Stimulated activated naive CD4-positive, alpha-beta T cell treated with Interleukin-2 at 50 U/mL for 16 hours (primary cell): Measurements from ENCODE around the gene BEND5.

Experiments
- DNase-seq: peaks from one replicate; lab custom pipeline; 2025; lab: John Stamatoyannopoulos, UW

The BEND5 gene

DNA sequence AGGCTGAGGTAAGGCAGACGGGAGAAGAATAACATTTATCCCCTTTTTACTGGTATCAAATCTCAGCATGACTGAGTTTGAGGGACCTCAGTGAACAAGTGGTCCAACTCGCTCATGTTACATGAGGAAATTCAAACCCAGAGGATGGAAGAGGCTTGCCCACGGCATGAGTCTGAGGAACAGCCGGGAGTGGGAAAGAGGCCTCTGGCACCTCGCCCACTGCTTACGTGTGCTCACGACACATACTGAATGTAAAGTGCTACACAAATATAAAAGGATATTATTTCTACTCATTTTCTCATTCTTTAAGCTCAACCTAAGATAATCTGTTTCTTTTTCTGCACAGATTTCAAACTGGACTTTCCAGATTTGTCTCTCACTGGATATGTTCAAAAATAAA lies 14.7 kb downstream of the BEND5 start:
- no peak for DNase-seq

DNA sequence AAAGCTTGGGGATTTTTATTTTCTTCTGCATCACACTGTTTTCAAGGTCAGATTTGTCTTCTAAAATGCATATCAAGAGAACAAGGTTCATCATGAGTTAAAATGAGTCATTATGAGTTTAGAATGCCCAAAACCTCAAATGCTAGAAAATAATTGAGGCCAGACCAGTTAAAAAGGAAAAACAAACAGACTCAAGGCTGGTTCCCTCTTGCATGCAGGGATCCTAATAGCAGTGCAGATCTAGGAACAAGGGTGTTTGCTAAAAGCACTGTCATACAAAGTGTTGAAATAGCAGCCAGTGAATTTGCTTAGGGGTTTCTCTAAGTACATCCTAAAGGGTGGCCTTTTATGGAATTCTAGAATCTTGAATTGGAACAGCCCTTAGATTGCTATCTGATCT lies 15.3 kb downstream of the BEND5 start:
- DNase-seq = no peak

DNA sequence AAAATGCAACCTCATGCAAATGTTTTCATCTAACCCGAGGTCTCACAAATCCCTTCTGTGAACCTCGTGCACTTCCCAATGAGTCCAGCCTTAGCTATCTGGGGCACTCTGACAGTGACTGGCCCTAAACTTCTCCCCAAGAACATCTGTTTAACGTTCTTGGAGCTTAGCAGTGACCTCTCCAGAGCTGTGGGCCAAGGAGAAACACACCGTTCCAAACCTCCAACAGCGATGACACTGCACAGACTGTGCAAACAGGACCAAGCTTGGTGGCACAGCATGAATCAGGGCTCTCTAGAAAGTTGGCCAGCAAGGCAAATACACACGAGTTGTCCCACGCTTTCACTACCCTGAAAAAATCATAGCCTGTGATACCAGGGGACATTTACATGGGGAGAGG lies 15.8 kb downstream of the BEND5 start:
- no peak for DNase-seq

DNA sequence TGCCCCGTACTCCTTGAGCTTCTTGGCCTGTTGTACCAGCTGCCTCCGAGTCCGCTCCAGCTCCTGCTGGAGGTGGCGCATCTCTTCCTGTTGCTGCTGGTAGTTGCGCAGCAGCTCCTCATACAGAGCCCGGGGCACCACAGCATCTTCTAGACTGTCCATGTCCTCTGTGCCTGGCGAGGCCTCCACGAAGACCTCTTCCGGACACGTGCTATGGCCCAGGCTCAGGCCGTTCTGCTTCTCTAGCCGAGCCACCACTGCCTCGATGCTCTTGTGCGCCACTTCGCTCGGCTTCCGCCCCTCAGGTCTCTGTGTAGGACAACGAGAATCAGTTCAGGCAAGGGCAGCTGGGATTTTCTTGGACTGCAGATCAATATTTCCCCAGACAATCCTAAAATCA lies 17.7 kb downstream of the BEND5 start:
- no peak for DNase-seq

DNA sequence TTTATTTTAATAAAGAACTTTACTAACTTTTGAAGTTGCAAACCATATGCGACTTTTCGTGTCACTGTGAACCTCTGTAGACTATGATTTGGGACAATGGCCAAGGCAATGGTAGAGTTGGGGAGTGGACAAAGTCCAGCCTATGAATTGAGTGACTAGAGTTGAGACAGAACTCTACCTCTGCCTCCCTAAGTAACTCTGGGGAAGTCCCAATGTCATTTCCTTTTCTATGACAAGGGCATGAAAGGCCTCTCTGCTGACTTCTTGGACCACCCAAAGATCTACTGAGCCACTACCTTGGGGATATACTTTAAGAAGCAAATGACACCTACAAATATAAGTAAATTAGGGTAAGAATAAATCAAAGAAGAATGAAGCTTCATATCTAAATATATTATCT lies 19.3 kb downstream of the BEND5 start:
- DNase-seq = no peak

DNA sequence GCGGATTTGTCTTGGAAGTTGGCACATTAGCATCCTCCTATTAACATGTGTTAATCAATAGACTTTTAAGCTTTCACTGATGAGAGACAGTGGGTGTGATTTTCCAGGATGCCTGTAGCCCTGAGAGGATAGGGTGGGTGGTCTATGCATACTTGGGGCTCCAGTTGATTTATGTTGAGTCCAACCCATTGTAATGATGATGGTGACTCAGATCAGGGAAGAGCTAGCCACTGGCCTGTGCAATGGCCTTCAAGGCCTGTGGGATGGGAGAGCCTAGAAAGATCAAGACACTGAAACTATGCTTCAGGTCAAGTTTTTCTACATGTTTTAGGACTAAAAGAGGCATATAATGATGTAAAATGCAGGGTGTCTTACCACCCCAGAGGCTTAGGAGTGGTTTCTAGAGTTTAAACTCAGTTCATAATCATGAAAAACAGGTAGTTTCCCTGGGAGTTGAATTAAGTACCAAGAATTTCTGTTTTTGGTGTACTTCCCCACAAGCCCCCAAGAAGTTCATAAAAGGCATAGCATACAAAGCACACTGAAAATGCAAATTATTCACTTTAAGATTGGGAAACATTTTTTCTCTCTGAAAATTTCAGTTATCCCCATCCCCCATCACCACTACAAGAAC lies 19.9 kb downstream of the BEND5 start:
- no peak for DNase-seq

DNA sequence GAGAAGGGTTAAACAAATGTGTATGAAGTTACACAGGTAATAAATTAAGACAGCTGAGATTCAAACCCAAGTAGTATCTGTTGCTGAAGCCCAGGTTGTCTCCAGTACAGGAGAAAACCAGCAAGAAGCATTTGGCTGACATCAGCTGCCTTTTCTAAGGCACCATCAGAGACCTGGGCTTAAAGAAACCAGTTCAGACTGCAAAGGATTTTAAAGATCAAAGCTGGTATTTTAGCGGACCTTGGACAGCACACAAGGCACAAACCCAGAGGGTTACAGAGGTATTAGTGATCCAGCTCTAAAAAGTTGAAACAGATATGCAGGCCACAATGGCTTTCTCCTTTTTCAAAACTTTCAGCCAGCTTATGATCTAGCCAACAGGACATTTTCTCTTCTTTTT lies 23.4 kb downstream of the BEND5 start:
- DNase-seq = no peak

DNA sequence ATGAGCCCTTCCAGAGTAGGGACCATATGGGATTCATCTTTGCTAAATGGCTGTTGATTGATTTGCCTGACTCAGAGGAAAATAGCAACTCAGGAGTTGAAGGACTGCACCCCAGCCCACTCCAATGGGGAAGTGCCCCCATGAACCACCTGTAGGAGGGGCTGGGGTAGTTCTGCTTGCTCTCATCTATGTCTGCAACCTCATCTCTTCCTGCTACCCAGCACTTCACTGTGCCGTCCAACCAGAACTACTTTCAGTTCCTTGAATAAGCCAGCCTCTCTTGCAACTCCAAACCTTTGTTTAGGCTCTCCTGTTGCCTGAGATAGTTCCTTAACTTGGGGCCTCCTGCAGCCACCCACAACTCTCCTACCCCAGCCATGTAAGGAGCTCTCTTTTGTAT lies 26.6 kb downstream of the BEND5 start:
- DNase-seq = no peak

DNA sequence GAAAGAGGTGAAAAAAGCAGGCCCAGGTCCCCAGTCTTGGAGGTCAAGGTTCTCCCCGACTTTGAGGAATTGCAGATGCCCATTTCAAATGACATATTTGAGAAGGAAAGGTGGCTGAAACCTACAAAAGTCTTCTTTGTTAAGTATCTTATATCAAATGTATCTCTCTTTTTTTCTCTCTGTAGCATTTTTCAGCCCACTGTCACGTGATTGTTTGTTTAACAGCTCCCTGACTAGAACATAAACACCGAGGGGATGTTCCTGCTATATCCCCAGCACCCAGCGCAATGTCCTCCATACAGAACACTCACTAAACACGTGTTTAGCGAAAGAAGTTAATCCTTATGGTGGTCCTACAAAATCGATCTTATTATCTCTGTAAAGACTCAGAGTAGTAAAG lies 27.6 kb downstream of the BEND5 start:
- DNase-seq = no peak

DNA sequence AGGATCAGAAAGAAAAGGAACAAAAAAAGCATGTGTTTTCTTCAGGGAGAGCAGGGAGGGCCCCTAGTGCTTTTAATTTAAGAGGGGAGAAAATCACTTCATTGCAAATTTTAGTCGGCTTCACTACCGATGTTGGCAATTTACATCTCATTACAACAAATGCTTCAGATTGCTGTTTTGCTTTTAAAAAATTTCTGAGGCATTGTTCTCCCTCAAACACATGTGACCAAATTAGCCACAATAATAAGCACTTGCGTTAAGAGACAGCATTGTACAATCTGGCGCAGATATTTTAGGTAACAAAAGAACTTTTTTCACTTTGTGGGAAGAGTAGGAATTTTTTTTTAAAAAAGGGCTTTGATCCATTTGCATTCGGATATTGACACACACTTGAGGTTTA lies 29.8 kb downstream of the BEND5 start:
- DNase-seq = no peak

DNA sequence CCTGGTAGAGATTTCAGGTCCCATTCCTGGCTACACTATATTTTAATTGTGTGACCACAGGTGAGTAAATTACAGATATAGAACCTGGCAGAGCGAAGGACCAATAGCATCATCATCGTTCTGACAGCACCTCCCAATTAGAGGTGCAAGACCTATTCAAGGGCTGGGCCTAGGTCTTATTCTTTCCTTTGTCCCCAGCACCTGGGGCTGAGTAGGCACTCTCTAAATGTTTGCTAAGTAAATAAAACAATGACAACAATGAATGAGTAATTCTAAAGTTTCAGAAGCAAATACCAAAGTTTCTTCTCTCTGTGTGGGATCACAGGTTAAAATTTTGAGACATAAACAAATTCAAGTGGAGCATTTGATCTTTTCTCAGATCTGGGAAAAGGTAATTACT lies 32.7 kb downstream of the BEND5 start:
- no peak for DNase-seq

DNA sequence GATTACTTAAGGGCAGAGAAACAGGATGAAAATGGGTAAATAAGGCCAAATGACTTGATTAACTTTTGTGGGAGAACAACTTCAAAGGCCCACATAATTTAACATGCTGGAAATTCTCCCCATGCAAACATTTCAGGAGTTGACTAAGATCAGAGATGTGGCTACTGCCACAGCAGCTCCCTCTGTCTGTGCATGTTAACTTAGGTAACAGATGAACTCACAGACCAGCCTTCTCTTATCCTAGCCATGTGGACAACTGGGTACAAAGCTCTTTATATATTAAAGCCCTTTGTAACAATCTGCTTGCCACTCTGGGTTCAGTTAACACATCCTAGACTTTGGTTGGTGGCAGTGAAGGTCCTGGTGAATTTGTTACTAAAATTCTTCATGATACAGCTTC lies 33.2 kb downstream of the BEND5 start:
- DNase-seq = no peak

DNA sequence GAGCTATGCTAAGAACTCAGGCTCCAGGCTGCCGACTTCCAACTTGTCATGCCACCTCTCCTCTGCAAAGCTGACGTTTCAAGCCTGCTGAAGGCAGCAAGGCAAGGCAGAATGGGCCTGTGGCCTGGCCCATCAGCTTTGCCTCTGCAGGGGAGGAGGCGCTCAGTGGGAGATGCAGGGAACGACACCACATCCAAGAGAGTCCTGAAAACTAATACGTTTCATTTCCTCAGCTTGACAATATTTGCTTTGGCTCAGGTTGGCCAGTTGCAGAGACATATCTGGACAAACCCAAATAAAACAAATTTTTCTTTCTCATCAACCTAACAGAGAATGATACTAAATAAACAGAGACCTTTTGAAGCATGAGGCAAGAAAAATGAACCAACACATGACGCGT lies 35.3 kb downstream of the BEND5 start:
- DNase-seq = no peak

DNA sequence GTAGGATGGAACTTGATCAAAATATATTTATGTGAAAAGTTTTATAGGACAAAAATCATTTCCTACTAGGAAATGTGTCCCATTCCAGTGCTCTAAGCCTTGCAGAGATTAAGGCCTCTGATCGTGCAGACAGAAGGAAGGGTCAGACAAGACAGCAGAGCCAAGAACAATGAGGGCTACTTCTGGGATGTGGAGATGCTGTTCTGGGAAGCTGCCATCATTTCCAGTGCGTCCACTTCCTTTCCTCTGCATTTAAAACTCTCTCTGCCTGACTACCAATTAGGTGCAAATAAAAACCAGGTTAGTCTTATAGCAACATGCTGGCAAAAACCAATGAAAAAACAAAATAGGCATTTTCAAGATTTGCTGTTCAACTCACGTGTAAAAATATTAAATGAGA lies 36.1 kb downstream of the BEND5 start:
- no peak for DNase-seq

DNA sequence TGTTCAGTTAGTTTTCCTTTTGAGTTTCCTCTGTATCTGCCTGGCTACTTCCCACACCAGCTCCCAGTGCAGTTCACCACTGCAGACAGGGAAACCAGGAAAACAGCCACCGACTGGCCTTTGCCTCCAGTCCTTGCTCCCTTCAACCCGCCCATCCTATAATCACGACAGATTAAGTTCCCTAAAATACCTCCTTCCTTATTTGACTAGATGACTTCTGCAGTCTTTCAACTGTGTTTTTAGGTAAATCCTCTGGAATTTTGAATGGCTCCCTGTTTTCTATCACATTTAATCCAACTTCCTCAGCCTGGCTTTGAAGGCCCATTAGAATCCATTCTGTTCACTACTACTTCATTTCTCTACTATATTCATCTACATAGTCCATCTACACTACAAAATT lies 37.6 kb downstream of the BEND5 start:
- no peak for DNase-seq

DNA sequence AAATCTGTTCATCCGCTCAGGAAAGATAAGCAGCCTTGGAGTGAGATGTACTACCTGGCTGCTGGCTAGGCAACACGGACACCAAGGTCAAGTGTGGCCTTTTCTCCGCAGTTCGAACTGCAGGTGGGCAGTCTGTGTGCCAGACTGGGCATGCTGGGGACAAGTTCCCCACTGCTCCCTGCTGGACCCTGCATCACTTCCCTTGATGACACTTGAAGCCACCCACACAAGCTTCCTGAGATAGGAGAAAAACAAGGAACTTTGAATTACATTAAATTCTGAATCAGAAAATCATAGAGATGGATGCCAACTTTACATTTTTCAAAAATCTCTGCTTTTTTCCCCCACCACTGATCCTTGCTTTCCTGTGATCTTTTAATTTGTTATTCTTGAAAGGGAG lies 38.3 kb downstream of the BEND5 start:
- no peak for DNase-seq

DNA sequence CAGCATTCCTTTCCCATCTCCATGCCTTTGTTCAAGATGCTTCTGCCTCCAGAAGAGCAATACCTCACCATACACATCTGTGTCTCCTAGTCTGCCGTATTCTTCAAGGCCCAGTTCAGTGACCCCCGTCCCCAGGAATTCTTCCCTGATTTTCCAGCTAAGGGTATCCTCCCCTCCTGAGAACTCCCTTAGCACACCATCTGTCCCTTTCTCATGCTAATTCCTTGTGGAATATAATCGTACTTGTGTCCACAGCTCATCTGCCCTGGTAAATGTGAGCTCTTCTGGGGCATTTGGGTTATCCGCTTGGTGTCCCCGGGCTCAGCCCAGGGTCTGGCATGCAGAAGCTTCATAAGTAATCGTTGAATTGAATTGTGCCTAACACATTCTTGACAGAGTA lies 40.9 kb downstream of the BEND5 start:
- no peak for DNase-seq

DNA sequence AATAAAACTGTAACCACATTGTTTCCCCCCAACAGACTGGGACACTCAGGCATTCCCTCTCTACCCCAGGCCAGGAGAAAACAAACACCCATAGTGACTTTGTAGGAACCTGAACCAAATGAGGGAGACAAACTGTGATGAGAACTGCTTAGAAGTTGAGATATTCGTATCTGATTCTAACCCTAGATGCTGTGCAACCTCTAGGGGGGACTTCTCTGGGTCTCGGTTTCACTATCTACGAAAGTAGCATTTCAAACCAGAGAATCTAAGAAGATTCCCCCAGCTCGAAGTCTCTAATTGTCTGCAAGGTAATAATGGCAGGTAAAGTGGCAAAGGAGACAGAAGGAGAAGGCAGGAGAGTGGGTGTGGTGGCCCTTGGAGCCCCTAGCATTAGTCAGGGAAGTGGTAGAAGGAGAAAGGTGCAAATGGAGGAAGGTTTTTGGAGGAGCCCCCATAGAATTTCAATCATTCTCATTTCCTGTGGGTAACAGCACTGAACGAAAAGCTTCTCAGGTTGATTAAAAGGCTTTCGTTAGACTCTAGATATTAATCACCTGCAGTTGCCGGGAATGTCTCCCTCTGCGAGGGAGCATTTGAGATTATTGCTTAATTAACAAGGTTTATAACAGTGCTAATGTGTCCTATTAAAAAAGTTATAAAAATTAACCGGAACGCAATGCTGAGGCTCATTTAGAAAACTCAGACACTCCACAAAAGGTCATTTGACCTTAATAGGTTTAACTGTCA lies 46.4 kb downstream of the BEND5 start:
- no peak for DNase-seq

DNA sequence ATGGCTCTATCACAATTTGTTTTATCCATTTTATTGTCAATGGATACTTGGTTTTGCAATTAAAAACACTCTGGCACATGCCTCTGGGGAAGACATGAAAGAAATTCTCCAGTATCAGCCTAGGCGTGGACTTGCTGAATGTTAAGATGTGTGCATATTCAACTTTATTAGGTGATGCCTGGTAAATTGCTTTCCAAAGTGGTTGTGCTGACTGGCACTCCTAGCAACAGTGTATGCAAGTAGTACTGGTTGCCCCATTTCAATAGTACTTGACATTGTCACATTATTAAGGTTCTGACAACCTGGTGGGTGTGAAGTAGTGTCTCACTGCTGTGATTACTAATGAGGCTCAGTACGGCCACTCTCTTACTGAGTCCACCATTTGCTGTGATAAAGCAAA lies 48.1 kb downstream of the BEND5 start:
- no peak for DNase-seq

DNA sequence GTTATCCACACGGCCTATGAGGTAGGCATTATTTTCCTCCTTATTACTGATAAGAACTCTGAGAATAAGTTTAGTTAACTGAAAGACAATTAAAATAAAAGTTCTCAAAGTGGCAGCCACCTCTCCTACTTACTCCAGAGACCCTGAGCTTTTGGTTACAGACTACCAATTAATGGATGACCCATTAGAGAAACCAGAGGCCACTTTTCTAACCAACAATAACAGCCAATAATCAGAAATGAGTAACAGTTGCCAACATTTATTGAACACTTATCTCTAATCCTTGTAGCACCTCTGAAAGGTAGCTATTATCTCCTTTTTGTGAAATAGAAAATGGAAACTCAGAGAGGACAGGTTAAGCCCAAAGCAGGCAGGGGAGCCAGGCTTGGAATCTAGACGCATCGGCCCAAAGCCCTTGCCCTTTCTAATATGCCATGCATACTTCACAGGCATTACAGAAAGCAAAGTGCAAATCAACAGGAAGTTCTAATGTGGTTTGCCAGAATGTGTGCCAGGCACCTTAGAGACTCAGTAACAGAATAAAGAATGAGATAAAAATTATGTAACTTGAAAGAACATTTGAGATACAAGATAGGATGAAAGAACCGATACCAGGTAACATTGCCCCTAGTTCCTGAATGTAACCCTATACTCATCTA lies 50.0 kb downstream of the BEND5 start:
- DNase-seq = no peak

DNA sequence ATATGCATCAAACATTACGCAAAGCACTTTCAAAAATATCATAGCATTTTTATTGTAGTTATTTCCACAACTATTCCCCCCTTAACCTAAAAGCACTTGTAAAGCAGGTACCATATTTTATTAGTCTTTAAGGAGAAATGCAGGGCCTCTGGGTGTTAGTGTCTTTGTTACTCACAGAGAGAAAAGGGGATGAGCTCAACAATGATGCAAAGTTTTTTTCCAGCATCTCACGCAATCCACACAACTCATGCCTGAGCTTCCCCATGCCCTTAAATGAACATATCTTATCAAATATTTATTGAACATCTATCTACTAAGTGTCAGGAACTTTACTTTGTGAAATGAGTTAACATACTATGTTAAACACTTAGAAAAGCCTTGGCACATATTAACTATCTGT lies 50.6 kb downstream of the BEND5 start:
- DNase-seq = no peak

DNA sequence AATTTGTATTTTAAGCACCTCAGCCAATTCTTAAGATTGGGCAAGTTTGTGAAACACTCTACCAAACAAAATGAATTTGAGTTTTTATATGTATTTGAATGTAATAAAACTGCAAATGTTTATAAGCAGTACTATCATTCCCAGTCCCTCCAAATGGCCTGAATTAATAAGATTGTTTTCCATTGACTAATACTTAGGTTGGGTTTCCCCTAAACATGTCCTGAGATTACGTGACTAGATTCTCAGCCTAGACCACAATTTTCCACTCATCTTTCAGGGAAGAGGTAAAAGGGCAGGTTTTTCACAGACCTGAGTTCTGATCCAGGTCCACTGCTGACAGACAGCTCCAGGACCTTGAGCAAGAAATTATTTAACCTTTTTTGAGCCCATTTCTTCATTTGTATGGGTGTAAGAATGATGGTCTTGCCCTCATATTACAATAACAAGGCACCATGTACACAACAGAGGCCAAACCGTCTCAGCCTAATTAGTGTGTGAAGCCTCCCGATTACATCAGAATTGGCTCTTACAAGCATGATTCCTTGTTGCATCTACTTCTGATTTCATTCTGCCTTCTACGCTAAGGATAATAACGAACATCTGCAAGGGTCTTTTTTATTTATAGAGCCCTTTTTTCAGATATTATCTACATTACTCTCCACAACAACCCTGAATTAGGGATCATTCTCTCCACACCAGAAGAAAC lies 51.2 kb downstream of the BEND5 start:
- no peak for DNase-seq

DNA sequence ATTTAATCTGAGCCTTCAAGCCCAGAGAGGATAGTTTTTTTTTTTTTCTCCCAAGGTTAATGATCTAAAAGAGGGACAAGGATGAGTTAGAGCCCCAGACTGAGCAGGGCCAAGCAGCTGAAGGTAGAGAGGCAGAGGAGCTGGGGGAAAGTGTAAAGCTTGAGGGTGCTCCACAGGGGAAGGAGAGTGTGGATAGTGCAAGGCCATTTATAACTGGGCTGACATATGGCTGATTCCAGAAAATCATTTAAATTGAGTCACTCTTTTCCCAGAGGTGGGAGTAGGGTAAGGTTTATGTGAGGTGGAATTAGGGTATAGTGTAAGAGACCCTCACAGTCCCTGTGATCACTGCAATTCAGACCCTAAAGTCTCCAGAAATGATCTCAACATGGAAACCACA lies 55.8 kb downstream of the BEND5 start:
- DNase-seq = no peak
